Germinal center (tissue), 1 donor: ENCODE results near the gene MMD2.

Source experiments
- DNase-seq: peaks from one replicate; pipeline ENCODE4 v3.0.0; 2012; ENCODE audit warnings: mixed read lengths, low spot score

The MMD2 gene

GRCh38 chr7:4957847-4958476, 1.0 kb downstream of the MMD2 start:
- DNase-seq = no peak

GRCh38 chr7:4951903-4952636, 6.9 kb downstream of the MMD2 start:
- peak; percentile 71 for DNase-seq

- no peak for DNase-seq
Measured at GRCh38 chr7:4951304-4951703, 7.7 kb downstream of the MMD2 start.

DNA sequence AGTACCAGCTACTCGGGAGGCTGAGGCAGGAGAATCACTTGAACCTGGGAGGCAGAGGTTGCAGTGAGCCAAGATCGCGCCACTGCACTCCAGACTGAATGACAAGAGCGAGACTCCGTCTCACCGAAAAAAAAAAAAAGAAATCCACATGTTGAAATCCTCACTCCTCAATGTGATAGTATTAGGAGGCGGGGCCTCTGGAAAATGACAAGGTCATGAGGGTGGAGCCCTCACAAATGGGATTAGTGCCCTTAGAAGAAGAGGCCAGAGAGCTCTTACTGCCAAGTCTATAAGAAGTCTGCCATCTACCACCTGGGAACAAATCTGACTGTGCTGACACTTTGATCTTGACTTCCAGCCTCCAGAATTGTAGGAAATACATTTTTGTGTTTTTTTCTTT, 10.6 kb downstream of the MMD2 start:
- DNase-seq = no peak

- no peak for DNase-seq
Measured at GRCh38 chr7:4945949-4946348, 13.0 kb downstream of the MMD2 start.

DNA sequence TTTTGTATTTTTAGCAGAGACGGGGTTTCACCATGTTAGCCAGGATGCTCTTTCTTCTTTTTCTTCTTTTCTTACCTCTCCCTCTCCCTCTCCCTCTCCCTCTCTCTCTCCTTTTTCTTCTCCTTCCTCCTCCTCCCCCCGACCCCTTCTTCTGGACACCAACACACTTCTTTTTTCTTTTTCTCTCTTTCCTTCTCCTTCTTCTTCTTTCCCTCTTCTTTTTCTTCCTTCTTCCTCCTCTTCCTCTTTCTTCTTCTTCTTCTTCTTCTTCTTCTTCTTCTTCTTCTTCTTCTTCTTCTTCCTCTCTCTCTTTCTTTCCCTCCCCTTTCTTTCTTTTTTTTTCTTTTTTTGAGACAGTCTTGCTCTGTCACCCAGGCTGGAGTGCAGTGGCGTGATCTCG, 14.0 kb downstream of the MMD2 start:
- no peak for DNase-seq

DNA sequence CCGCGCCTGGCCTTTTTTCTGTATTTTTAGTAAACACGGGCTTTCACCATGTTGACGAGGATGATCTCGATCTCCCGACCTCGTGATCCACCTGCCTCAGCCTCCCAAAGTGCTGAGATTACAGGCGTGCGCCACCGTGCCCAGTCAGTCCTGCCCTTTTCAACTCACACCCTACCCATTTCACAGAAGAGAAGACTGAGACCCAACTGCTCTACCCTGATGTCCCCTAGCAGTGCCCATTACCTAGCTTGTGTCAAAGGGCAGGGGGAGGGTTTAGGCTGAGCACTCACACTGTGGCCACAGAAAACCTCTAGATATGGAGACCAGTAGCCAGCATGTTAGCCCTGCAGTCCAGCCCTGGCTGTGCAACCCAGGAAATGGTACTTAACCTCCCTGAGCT, 15.7 kb downstream of the MMD2 start:
- no peak for DNase-seq

- DNase-seq = no peak
Measured at GRCh38 chr7:4939971-4940728, 18.8 kb downstream of the MMD2 start.

DNA sequence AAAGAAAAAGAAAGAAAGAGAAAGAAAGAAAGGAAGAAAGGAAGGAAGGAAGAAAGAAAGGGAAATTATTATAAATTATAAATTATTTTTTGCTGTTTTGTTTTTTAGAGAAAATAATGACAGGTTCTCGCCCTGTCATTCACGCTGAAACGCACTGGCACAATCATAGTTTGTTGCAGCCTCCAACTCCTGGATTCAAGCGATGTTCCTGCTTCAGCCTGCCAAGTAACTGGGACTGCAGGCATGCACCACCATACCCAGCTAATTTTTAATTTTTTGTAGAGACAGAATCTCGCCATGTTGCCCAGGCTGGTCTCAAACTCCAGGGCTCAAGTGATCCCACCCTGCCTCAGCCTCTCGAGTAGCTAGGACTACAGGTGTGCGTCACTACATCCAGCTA, 21.6 kb downstream of the MMD2 start:
- no peak for DNase-seq

DNA sequence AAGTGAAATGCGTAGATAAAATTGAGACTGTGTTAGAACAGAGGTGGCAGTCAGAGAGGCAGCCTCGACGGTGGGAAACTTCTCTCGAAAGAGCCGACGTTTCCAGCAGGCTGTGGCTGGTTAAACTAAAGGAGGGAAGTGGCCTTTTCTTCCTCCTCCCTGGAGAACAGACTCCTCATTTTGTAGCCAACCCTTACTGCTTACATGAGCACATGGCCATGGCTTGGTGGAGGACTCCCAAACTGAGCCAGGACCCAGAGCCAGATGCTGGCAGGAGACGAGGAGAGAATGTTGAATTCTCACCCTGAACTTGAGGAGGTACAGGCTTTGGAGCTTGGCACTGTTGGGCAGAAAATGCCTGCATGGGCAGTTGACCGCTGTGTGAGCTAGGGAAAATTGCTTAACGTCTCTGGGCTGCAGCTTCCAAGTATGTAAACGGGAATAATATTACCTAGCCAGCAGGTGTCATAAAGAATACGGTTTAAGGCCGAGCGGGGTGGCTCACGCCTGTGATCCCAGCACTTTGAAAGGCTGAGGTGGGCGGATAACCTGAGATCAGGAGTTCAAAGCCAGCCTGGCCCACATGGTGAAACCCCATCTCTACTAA, 24.5 kb downstream of the MMD2 start:
- no peak for DNase-seq

DNA sequence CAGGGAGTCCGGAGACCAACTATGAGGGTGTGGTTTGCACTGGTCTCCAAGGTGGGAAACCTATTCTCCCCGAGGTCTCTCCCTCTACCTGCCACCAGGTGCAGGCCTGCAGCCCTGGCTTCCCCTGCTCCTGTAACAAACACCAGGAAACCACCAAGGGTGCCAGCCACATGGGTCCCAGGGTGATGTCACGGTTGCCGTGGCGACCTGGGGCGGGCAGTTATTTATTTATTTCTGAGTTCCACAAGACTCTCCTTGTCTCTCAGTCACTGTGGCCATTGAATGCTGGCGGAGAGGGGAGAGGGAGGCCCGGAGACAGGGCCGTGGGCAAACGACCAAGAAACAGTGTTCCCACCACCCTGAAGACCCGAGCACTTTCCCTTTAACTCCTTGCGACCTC, 27.0 kb downstream of the MMD2 start:
- DNase-seq = no peak

GRCh38 chr7:4929005-4929404, 30.0 kb downstream of the MMD2 start:
- no peak for DNase-seq

DNA sequence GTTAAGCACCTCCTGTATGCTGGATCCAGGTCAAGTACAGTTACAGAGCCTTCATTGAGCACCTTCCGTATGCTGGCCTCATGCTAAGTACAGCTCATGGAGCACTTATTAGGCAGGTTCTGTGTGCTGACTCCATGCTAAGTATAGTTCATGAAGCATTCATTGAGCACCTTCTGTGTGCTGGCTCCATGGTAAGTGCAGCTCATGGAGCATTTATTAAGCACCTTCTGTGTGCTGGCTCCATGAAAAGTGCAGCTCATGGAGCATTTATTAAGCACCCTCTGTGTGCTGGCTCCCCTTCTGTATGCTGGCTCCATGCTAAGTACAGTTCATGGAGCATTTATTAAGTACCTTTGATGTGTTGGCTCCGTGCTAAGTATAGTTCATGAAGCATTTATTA, 30.5 kb downstream of the MMD2 start:
- DNase-seq = no peak

- DNase-seq = no peak
Measured at GRCh38 chr7:4919969-4920766, 38.8 kb downstream of the MMD2 start.

- no peak for DNase-seq
Measured at GRCh38 chr7:4916113-4916512, 42.9 kb downstream of the MMD2 start.

GRCh38 chr7:4911111-4911828, 47.7 kb downstream of the MMD2 start:
- DNase-seq = no peak

- no peak for DNase-seq
Measured at GRCh38 chr7:4906682-4907081, 52.3 kb downstream of the MMD2 start.

- no peak for DNase-seq
Measured at GRCh38 chr7:4905171-4905570, 53.8 kb downstream of the MMD2 start.

DNA sequence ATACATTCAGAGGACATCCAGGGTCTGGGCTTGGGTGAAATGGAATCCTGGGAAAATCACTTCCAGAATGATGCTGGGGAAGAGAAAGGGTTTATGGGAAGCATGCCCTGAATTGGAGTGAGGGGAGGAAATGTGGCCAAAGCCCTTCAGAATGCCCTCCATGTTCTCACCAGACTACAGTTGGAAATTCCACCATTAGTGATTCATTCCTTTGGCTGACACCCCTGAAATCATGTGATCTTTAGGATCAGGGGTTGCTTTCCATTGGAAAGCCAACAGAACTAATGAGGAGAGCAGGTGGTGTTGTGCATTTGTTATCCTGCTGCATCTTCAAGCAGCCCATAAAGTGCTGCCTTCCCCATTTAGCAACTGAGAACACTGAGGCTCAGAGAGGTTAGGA, 54.6 kb downstream of the MMD2 start:
- DNase-seq = no peak

DNA sequence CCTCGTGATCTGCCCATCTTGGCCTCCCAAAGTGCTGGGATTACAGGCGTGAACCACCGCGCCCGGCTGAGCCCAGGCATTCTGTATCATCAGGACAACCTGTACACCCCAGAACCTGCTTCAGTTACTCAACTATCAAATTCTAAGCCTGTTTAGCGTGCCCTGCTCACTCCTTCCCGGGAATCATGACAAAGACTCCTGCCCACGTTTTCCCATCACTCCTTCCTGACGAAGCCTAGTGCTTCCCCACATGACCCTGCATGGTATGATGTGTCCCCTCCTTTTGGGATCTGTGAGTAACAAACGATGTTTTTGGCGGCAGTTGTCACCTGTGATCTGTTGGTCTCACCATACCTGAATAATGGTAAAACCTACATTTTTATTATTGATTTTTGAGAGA, 63.2 kb downstream of the MMD2 start:
- DNase-seq = no peak

- no peak for DNase-seq
Measured at GRCh38 chr7:4894482-4894881, 64.5 kb downstream of the MMD2 start.
